GM19238 (cell line): ENCODE measurements around the gene SPOCK1.
"Not testable (repeated sequence)": the region's sequence is repeated elsewhere in the genome, so short reads cannot be mapped to it uniquely, and the experiment has no call there.

Experiments used
- DNase-seq: peaks from one replicate; pipeline ENCODE4 v3.0.0; 2011; ENCODE audit warnings: low spot score; ENCODE audit not compliant: insufficient read length

Gene SPOCK1

DNA sequence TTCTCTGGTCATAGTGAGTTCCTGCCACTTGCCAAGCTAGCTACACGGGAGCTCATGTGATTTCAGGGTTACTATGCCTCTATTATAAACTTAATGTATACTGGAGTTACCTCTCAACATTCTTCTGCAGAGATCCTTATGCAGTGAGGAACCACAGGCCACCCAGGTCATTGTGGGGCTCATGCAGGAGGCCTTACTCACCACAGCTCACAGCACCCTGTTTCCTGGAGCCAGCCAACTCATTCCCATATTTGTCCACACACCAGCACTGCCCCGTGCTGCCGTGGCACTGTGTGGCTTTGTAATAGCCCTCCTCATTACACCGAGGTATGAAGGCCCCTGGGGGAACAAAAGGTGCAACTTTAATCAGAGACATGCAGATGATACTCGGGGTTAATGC lies 520.0 kb downstream of the SPOCK1 start:
- no peak for DNase-seq

DNA sequence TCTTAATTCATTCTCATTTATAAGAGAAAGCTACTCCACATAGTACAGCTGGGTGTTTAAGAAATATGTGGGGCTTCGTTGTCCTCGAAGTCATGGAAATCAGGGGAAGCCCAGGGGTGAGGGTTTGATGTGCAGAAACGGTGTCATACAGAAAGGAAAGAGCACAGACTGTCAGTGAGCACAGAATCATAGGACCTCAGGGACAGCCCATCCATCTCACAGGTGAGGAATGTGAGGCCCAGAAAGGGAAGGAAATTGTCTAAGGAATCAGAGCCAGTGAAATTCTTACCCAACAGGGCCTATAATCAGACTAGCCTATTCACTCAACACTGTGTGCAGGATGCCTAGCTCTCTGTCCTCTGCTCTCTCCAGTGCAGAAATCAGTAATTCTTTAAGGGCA lies 535.6 kb downstream of the SPOCK1 start:
- no peak for DNase-seq

GRCh38 chr5:136957428-136957827 lies 541.7 kb downstream of the SPOCK1 start:
- DNase-seq: no peak

GRCh38 chr5:136954142-136954541 lies 545.0 kb downstream of the SPOCK1 start:
- DNase-seq: not testable (repeated sequence)

- not testable (repeated sequence) for DNase-seq
Measured at GRCh38 chr5:136953346-136954069, 545.6 kb downstream of the SPOCK1 start.

DNA sequence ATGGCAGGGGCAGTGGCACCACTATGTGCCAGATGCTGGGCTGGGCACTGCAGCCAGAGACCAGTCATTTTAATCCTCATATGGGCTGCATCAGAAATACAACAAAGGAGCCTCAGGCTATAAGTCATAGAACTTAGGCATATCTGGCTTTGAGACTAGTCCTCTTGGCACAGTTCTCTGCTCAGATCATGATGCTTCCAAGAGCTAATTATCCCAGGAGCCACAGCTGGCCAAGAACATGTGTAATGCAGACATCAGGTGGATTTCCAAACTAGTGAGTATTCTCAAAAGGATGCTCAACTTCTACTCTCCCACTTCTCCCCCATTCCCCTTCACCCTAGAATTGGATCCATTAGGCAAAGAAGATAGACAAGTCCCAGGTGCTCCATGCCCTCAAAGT lies 571.6 kb downstream of the SPOCK1 start:
- no peak for DNase-seq

DNA sequence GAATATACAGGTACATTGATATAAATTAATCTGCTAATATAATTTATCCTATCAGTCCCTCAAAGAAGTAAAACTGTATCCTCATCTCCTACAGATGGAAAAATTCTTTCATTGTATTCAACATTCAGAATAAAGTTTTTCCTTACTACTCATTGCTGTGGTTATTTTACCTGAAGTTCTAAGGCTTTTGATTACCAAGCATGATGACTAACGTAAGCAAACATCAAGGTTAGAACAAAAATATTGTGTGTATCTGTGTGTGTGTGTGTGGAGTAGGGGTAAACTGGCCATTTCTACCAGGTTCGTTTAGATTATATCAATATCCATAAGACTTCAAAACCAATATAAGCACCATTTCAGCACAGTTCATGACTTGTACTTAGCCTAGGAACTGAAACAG lies 573.1 kb downstream of the SPOCK1 start:
- no peak for DNase-seq
